T-helper 2 cell treated with Interferon-gamma antibody and Interleukin-4, amounts not matched to agents 5 μg/mL and 100 μg/mL, for 36 hours (primary cell): Measurements from ENCODE around the gene MRPL12.

Source experiments
- DNase-seq: peaks from one replicate; pipeline ENCODE4 v3.0.0; 2021; ENCODE audit warnings: low spot score
- H3K27ac Mint-ChIP-seq: one replicate; pipeline ENCODE4 v1.8.0; 2021; ENCODE audit warnings: mild to moderate bottlenecking, mixed read lengths
- H3K27me3 Mint-ChIP-seq: one replicate; pipeline ENCODE4 v1.8.0; 2021; ENCODE audit warnings: low read depth, mixed read lengths
- H3K36me3 Mint-ChIP-seq: one replicate; pipeline ENCODE4 v1.8.0; 2021; ENCODE audit warnings: low read depth, mixed read lengths
- H3K4me1 Mint-ChIP-seq: one replicate; pipeline ENCODE4 v1.8.0; 2021; ENCODE audit warnings: low read depth, mixed read lengths
- H3K4me3 Mint-ChIP-seq: one replicate; pipeline ENCODE4 v1.8.0; 2022; ENCODE audit warnings: mild to moderate bottlenecking, moderate library complexity, mixed read lengths
- H3K9me3 Mint-ChIP-seq: one replicate; pipeline ENCODE4 v1.8.0; 2021; ENCODE audit warnings: mixed read lengths

Gene MRPL12

GRCh38 chr17:81741594-81742452, 38.7 kb downstream of the MRPL12 start:
- peaks cover 11% of the 10 kb centered on the region for H3K27me3 Mint-ChIP-seq
- no peak overlapping the region for H3K4me3 Mint-ChIP-seq
- H3K9me3 Mint-ChIP-seq, result no peaks in the 10 kb centered on the region
- peak overlapping the region; percentile 23 for H3K27ac Mint-ChIP-seq
- H3K4me1 Mint-ChIP-seq, result no peaks in the 10 kb centered on the region
- no peak for DNase-seq
- no peaks in the 10 kb centered on the region for H3K36me3 Mint-ChIP-seq
